ENCODE results near the gene ETF1. TPM values are rescaled to one million over a fixed set of nuclear protein-coding genes. Genes with fewer than 3 reads are reported as not detected.

The ETF1 gene
- total and polyA plus RNA-seq, 9 of the 15 experiments (the other 6 are each of a cell fraction or from before 2014, with no cell fraction given): 53.7 to 209 (median 164) TPM

GRCh38 chr5:138544181-138545134, 1.4 kb upstream of the ETF1 start (continued):
- TF ChIP-seq CTCFL (IDR thresholded peaks at IDR 0.05; ENCODE audit: borderline replicate concordance, insufficient read depth, low read depth, low read length, poor library complexity, severe bottlenecking): no peak
- 0 out of 2 replicates have a peak, but pooled peaks have one; percentile 1 for TF ChIP-seq ZNF316 (IDR thresholded peaks at IDR 0.05)
- TF ChIP-seq E2F6 (IDR thresholded peaks at IDR 0.05; ENCODE audit: borderline replicate concordance in 1 of 2, extremely low read depth in 1 of 2, insufficient read depth in 1 of 2, insufficient read length in 1 of 2, low read depth in 1 of 2, low read length in 1 of 2, poor library complexity in 1 of 2, severe bottlenecking in 1 of 2): no peak
- TF ChIP-seq BACH1 (tag; IDR thresholded peaks at IDR 0.05): 0 out of 2 replicates have a peak, but pooled peaks have one; percentile 18
- peak; percentile 40; the same call in 1 of the 2 replicates for TF ChIP-seq POLR2A (conservative IDR thresholded peaks at IDR 0.05)
- 0 out of 2 replicates have a peak, but pooled peaks have one; percentile 25 for TF ChIP-seq TSC22D4 (tag; IDR thresholded peaks at IDR 0.05)
- TF ChIP-seq C11orf30 (IDR thresholded peaks at IDR 0.05; ENCODE audit: low read depth): peak; percentile 29; the same call in 1 of the 2 replicates
- TF ChIP-seq, protein P1, sequence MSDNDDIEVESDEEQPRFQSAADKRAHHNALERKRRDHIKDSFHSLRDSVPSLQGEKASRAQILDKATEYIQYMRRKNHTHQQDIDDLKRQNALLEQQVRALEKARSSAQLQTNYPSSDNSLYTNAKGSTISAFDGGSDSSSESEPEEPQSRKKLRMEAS (CRISPR knock-in tag; IDR thresholded peaks at IDR 0.05): peak; percentile 27; the same call in 1 of the 2 replicates
- TF ChIP-seq YBX1 (IDR thresholded peaks at IDR 0.05): no peak
- TF ChIP-seq, protein P2, sequence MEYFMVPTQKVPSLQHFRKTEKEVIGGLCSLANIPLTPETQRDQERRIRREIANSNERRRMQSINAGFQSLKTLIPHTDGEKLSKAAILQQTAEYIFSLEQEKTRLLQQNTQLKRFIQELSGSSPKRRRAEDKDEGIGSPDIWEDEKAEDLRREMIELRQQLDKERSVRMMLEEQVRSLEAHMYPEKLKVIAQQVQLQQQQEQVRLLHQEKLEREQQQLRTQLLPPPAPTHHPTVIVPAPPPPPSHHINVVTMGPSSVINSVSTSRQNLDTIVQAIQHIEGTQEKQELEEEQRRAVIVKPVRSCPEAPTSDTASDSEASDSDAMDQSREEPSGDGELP (CRISPR knock-in tag; IDR thresholded peaks at IDR 0.05; ENCODE audit: borderline replicate concordance): peak; percentile 35; the same call in 1 of the 2 replicates
- no peak for TF ChIP-seq ZNF24 (IDR thresholded peaks at IDR 0.05)
- TF ChIP-seq HDGF (IDR thresholded peaks at IDR 0.05): no peak
- TF ChIP-seq ZNF589 (CRISPR knock-in tag; IDR thresholded peaks at IDR 0.05; ENCODE audit: low read depth): no peak
- TF ChIP-seq MEIS2 (IDR thresholded peaks at IDR 0.05; ENCODE audit: partially characterized antibody): peak; percentile 2
- TF ChIP-seq ILF3 (IDR thresholded peaks at IDR 0.05; ENCODE audit: borderline replicate concordance): no peak
- TF ChIP-seq HNRNPL (IDR thresholded peaks at IDR 0.05; ENCODE audit: low read depth, low read length): no peak
- no peak for TF ChIP-seq CC2D1A (IDR thresholded peaks at IDR 0.05)
- TF ChIP-seq, protein P3, sequence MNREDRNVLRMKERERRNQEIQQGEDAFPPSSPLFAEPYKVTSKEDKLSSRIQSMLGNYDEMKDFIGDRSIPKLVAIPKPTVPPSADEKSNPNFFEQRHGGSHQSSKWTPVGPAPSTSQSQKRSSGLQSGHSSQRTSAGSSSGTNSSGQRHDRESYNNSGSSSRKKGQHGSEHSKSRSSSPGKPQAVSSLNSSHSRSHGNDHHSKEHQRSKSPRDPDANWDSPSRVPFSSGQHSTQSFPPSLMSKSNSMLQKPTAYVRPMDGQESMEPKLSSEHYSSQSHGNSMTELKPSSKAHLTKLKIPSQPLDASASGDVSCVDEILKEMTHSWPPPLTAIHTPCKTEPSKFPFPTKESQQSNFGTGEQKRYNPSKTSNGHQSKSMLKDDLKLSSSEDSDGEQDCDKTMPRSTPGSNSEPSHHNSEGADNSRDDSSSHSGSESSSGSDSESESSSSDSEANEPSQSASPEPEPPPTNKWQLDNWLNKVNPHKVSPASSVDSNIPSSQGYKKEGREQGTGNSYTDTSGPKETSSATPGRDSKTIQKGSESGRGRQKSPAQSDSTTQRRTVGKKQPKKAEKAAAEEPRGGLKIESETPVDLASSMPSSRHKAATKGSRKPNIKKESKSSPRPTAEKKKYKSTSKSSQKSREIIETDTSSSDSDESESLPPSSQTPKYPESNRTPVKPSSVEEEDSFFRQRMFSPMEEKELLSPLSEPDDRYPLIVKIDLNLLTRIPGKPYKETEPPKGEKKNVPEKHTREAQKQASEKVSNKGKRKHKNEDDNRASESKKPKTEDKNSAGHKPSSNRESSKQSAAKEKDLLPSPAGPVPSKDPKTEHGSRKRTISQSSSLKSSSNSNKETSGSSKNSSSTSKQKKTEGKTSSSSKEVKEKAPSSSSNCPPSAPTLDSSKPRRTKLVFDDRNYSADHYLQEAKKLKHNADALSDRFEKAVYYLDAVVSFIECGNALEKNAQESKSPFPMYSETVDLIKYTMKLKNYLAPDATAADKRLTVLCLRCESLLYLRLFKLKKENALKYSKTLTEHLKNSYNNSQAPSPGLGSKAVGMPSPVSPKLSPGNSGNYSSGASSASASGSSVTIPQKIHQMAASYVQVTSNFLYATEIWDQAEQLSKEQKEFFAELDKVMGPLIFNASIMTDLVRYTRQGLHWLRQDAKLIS (CRISPR knock-in tag; IDR thresholded peaks at IDR 0.05): 0 out of 2 replicates have a peak, but pooled peaks have one; percentile 19
- TF ChIP-seq POLR2AphosphoS5 (IDR thresholded peaks at IDR 0.05; ENCODE audit: control insufficient read depth, insufficient read depth, low read depth, low read length): peak; percentile 17
